NCI-H187 (cell line): ENCODE data around the gene UBD.

Experiments used
- DNase-seq, 2 experiments: peaks; one replicate each; lab custom pipeline; 2025; lab: John Stamatoyannopoulos, UW

UBD gene

GRCh38 chr6:29559524-29560287, at the start of gene UBD:
Gene UBD (minus strand): TSS chr6:29559732. CDS start chr6:29559701, 31 bp downstream.
- DNase-seq, result no peak

GRCh38 chr6:29608131-29608530, 48.6 kb upstream of the UBD start:
- no peak for DNase-seq

DNA sequence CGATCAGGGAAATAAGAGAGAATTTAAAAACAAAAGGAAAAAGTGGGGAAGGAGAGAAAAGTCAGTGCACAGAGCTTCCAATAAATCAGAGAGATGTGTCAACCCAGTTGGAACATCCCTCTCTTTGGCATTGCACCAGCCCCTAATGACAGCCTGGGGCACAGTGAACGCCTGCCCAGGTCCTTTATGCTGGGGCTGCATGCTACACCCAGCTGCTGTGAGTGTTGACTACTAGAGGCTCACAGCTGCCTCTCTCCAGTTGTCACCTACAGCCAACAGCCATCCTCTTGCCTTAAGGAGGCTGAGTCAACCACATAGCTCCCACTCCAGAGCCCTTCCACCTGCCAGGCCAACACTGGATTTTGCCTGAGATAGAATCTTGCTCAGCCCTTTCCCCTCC, 44.4 kb upstream of the UBD start:
- DNase-seq, result no peak

DNA sequence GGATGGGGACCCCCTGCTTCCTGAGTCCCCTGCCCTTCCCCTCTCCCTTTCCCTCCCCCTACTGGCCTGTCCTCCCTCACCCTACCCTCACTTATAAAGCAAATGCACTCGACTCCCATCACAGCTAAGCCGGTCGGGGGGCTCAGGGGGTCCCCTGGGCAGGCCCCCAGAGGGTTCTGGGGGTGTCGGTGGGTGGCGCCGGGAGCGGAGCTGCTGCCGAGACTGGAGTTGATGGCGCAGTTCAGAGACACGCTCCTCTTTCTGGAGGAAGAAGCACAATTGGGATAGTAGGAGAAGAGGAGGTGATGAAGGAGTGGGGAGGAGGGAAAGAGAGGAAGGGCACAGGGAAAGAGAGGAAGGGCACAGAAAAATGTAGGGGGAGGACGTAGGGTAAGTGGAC, 43.9 kb upstream of the UBD start:
- DNase-seq, result no peak

- no peak for DNase-seq
Measured at GRCh38 chr6:29602564-29603361, 43.2 kb upstream of the UBD start.

GRCh38 chr6:29598172-29598747, 38.7 kb upstream of the UBD start:
- no peak for DNase-seq

GRCh38 chr6:29597184-29597583, 37.7 kb upstream of the UBD start:
- no peak for DNase-seq

- no peak for DNase-seq
Measured at GRCh38 chr6:29596381-29596900, 36.9 kb upstream of the UBD start.

- DNase-seq, result no peak
Measured at GRCh38 chr6:29593199-29593855, 33.8 kb upstream of the UBD start.

GRCh38 chr6:29591677-29592076, 32.1 kb upstream of the UBD start:
- no peak for DNase-seq

- DNase-seq, result no peak
Measured at GRCh38 chr6:29590218-29590808, 30.8 kb upstream of the UBD start.

DNA sequence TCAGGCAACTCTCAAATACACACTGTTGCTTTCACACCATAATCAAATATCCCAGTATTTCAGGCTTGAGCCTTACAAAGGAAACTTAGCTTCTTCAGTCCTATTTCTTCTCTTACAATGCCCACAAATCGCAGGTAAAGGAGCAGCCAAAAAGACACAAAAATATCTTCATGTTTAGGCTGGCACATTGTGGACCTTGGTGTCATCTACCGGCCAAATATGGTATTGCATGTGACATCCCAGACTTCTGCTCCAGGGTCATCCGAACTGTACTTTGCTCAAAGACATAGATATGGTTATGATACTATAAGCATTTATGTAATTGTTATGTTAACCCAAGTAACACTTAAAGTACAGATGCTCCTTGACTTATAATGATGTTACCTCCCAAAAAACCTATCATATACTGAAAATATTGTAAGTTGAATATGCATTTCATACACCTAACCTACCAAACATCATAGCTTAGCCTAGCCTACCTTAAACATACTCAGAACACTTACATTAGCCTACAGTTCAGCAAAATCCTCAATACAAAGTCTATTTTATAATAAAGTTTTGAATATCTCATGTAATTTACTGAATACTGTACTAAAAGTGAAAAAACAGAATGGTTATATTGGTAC, 30.0 kb upstream of the UBD start:
- no peak for DNase-seq

GRCh38 chr6:29584821-29585220, 25.3 kb upstream of the UBD start, which contains the start of gene OR2H2:
Gene OR2H2 (plus strand): TSS chr6:29585121. CDS start chr6:29587945, 2,824 bp downstream.
- DNase-seq, result no peak

GRCh38 chr6:29577544-29577943, 18.0 kb upstream of the UBD start:
- DNase-seq, result no peak

- no peak for DNase-seq
Measured at GRCh38 chr6:29576056-29576455, 16.5 kb upstream of the UBD start.

GRCh38 chr6:29567991-29568390, 8.5 kb upstream of the UBD start:
- DNase-seq, result no peak

GRCh38 chr6:29567541-29567940, 8.0 kb upstream of the UBD start:
- no peak for DNase-seq

GRCh38 chr6:29566856-29567255, 7.3 kb upstream of the UBD start:
- DNase-seq, result no peak

DNA sequence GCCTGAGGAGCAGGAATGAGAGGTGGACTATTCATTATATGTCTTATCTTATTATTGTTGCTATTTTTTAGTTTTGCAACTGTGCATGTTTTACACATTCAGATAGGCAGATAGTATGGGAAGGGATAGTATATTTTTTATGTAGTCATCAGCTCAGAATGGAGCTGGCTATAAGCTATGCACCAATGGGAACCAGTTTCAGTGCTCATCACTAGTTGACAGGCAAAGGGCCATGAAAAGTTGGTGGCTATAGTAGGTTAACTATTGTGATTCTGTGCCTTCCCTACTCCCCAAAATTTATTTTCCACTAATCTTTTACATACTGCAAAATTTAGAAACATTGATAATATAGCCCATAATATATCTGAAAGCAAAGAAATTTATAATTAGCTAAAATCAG, 5.3 kb upstream of the UBD start:
- no peak for DNase-seq

DNA sequence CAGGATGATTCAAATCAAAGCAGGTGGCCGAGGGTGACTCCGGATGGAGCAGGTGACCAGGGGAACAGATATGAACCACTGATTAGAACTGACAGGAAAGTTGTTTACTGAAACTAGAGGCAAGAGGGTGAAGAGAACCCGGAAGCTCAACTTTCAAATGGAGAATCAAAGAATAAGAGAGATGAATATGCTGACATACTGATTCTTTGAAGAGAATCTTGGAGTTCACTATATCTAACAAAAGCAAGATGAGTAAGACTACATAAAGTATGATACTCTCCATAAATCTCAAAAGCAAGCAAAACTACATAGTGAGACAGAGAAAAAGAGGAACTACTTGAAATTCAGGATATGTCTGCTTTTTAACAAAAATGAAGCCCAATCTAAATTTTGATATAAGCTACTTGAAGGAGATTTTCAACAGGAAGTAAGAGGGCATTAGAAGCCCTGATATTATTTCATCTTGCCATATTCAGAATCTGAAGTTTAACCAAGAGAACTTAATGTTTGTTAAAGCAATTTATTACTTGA, 4.0 kb upstream of the UBD start:
- DNase-seq, result no peak

DNA sequence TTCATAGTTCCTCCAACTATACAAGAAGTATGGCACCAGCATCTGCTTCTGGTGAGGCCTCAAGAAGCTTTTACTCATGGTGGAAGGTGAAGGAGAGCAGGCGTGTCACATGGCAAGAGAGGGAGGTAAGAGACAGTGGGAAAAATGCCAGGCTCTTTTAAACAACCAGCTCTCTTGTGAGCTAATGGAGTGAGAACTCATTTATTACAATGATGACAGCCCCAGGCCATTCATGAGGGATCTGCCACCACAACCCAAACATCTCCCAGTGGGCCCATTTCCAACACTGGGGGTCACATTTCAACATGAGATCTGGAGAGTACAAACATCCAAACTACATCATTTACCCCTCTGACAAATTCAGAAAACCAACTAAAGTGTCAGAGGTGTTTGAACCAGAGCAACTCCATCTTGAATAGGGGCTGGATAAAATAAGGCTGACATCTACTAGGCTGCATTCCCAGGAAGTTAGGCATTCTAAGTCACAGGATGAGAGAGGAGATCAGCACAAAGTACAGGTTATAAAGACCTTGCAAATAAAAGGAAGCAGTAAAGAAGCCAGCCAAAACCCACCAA, 2.2 kb upstream of the UBD start:
- DNase-seq, result no peak
